ENCODE measurements around the gene TTLL11.

TTLL11 gene

DNA sequence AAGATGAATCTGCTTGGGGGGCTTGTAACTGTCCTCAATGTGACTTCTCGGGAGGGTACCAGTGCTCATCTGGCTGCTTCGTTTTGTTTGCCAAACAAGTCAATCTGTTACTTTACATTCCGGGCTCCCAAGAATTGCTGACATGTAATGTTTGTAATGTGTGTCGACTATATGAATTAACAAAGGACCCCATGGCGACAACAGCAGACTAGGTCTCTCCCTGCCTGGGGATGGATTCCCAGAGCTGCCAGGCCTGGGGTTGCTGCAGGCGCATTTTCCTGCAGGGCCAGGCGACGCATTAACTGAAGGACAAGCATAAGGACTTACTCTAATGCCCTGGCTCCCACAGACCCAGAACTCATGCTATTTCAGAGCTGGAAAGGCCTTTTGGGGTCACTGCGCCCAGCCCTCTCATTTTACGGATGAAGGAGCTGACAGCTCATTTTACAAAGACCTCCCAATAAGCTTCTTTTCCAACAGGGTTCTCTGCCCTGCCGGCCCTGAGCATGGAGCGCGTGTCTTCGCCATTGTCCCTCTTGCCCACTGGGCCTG, 214.8 kb downstream of the TTLL11 start:
- TF ChIP-seq EP300 (IDR thresholded peaks at IDR 0.05; ENCODE audit: borderline replicate concordance), result no peak
- TF ChIP-seq CEBPB (IDR thresholded peaks at IDR 0.05), result no peak
- TF ChIP-seq TCF12 (IDR thresholded peaks at IDR 0.05; ENCODE audit: low read depth), result no peak
- TF ChIP-seq EGR1 (IDR thresholded peaks at IDR 0.05), result no peak
- no peak for TF ChIP-seq CREB1 (IDR thresholded peaks at IDR 0.05; ENCODE audit: low read depth)

DNA sequence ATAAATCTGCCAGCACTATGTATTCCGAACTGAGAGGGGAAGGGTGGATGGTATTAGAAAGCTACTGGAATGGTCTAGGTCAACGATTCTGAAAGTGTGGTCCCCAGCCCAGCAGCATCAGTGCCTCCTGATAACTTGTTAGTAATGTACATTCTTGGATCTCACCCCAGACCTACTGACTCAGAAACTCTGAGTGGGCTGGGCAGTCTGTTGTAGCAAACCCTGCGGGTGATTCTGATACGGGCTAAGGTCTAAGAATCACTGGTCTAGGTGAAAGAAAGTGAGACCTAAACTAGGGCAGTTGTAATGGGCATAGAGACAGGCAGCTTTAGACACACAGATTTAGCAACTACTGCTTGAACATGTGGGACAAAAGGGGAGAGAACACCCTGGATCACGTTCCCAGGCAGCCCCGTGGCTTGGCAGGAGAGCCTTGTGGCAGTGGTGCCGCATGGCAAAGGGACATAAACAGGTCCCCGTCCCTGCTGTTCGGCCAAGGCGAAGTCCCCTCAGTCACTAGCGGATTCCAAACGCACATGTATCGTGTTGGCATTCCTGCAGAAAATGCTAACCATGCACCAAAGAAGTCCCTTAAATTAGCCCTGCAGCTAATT, 216.3 kb downstream of the TTLL11 start:
- TF ChIP-seq TCF12 (IDR thresholded peaks at IDR 0.05; ENCODE audit: low read depth), result no peak
- TF ChIP-seq YY1 (IDR thresholded peaks at IDR 0.05; ENCODE audit: low read depth), result no peak
- no peak for TF ChIP-seq EP300 (IDR thresholded peaks at IDR 0.05; ENCODE audit: borderline replicate concordance)
- TF ChIP-seq CREB1 (IDR thresholded peaks at IDR 0.05; ENCODE audit: low read depth), result no peak
- TF ChIP-seq CEBPB (IDR thresholded peaks at IDR 0.05), result no peak
- TF ChIP-seq RAD21 (IDR thresholded peaks at IDR 0.05; ENCODE audit: low read depth), result no peak
- TF ChIP-seq, protein P1, sequence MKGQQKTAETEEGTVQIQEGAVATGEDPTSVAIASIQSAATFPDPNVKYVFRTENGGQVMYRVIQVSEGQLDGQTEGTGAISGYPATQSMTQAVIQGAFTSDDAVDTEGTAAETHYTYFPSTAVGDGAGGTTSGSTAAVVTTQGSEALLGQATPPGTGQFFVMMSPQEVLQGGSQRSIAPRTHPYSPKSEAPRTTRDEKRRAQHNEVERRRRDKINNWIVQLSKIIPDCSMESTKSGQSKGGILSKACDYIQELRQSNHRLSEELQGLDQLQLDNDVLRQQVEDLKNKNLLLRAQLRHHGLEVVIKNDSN (IDR thresholded peaks at IDR 0.05), result no peak
- no peak for TF ChIP-seq TEAD4 (IDR thresholded peaks at IDR 0.05)
- TF ChIP-seq, protein P2, sequence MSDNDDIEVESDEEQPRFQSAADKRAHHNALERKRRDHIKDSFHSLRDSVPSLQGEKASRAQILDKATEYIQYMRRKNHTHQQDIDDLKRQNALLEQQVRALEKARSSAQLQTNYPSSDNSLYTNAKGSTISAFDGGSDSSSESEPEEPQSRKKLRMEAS (IDR thresholded peaks at IDR 0.05), result no peak
- no peak for TF ChIP-seq TAF1 (IDR thresholded peaks at IDR 0.05; ENCODE audit: low read depth)
- no peak for TF ChIP-seq NFIC (IDR thresholded peaks at IDR 0.05)
- TF ChIP-seq, protein P3, sequence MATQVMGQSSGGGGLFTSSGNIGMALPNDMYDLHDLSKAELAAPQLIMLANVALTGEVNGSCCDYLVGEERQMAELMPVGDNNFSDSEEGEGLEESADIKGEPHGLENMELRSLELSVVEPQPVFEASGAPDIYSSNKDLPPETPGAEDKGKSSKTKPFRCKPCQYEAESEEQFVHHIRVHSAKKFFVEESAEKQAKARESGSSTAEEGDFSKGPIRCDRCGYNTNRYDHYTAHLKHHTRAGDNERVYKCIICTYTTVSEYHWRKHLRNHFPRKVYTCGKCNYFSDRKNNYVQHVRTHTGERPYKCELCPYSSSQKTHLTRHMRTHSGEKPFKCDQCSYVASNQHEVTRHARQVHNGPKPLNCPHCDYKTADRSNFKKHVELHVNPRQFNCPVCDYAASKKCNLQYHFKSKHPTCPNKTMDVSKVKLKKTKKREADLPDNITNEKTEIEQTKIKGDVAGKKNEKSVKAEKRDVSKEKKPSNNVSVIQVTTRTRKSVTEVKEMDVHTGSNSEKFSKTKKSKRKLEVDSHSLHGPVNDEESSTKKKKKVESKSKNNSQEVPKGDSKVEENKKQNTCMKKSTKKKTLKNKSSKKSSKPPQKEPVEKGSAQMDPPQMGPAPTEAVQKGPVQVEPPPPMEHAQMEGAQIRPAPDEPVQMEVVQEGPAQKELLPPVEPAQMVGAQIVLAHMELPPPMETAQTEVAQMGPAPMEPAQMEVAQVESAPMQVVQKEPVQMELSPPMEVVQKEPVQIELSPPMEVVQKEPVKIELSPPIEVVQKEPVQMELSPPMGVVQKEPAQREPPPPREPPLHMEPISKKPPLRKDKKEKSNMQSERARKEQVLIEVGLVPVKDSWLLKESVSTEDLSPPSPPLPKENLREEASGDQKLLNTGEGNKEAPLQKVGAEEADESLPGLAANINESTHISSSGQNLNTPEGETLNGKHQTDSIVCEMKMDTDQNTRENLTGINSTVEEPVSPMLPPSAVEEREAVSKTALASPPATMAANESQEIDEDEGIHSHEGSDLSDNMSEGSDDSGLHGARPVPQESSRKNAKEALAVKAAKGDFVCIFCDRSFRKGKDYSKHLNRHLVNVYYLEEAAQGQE (IDR thresholded peaks at IDR 0.05; ENCODE audit: low read depth), result no peak
- no peak for TF ChIP-seq EGR1 (IDR thresholded peaks at IDR 0.05)
- TF ChIP-seq FOXM1 (IDR thresholded peaks at IDR 0.05; ENCODE audit: borderline replicate concordance, low read depth), result no peak
- no peak for TF ChIP-seq ZBTB7A (IDR thresholded peaks at IDR 0.05; ENCODE audit: low read depth)

DNA sequence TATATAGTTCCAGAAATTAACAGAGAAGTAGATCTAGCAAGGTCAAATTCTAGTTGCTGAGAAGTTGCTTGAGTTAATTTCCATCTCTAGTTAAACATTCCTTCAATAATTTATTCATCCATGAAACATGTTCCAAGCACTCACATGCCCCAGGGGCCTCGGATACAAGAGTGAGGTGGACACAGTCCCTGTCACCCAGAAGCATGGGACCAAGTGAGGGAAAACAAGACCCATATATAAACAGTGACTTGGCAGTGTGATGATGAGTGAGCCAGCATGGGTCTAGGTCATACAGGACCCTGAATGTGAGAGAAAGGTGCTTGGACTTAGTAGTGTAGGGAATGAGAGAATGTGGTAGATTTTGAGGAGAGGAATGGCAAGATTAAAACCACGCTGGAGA, 216.9 kb downstream of the TTLL11 start:
- TF ChIP-seq FOXM1 (IDR thresholded peaks at IDR 0.05; ENCODE audit: borderline replicate concordance, low read depth) (no peak), NFIC (IDR thresholded peaks at IDR 0.05) (no peak), EP300 (IDR thresholded peaks at IDR 0.05; ENCODE audit: borderline replicate concordance) (no peak), CEBPB (IDR thresholded peaks at IDR 0.05) (no peak), TCF12 (IDR thresholded peaks at IDR 0.05; ENCODE audit: low read depth) (no peak), TAF1 (IDR thresholded peaks at IDR 0.05; ENCODE audit: low read depth) (no peak), EGR1 (IDR thresholded peaks at IDR 0.05) (no peak), TEAD4 (IDR thresholded peaks at IDR 0.05) (no peak), CREB1 (IDR thresholded peaks at IDR 0.05; ENCODE audit: low read depth) (no peak), YY1 (IDR thresholded peaks at IDR 0.05; ENCODE audit: low read depth) (no peak), ZBTB7A (IDR thresholded peaks at IDR 0.05; ENCODE audit: low read depth) (no peak), RAD21 (IDR thresholded peaks at IDR 0.05; ENCODE audit: low read depth) (no peak)
- TF ChIP-seq, protein P3 (IDR thresholded peaks at IDR 0.05; ENCODE audit: low read depth), result no peak
- TF ChIP-seq, protein P1 (IDR thresholded peaks at IDR 0.05), result no peak
- TF ChIP-seq, protein P2 (IDR thresholded peaks at IDR 0.05), result no peak

DNA sequence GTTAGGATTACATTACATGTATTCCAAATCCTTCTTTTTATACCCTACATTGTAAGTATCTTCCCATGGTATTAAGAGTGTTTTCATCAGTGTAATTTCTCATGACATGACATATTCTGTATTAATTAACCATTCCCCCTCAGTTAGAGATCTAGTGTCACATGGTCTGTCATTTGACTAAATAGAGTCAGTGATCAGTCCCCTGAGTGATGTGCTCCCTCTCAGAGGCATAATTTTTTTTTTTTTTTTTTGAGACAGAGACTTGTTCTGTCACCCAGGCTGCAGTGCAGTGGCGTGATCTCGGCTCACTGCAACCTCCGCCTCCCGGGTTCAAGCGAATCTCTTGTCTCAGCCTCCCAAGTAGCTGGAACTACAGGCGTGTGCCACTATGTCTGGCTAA, 218.6 kb downstream of the TTLL11 start:
- TF ChIP-seq TAF1 (IDR thresholded peaks at IDR 0.05; ENCODE audit: low read depth) (no peak), CREB1 (IDR thresholded peaks at IDR 0.05; ENCODE audit: low read depth) (no peak), ZBTB7A (IDR thresholded peaks at IDR 0.05; ENCODE audit: low read depth) (no peak), FOXM1 (IDR thresholded peaks at IDR 0.05; ENCODE audit: borderline replicate concordance, low read depth) (no peak), EGR1 (IDR thresholded peaks at IDR 0.05) (no peak), TEAD4 (IDR thresholded peaks at IDR 0.05) (no peak), RAD21 (IDR thresholded peaks at IDR 0.05; ENCODE audit: low read depth) (no peak), CEBPB (IDR thresholded peaks at IDR 0.05) (no peak), EP300 (IDR thresholded peaks at IDR 0.05; ENCODE audit: borderline replicate concordance) (no peak), YY1 (IDR thresholded peaks at IDR 0.05; ENCODE audit: low read depth) (no peak), TCF12 (IDR thresholded peaks at IDR 0.05; ENCODE audit: low read depth) (no peak), NFIC (IDR thresholded peaks at IDR 0.05) (no peak)
- TF ChIP-seq, protein P1 (IDR thresholded peaks at IDR 0.05), result no peak
- TF ChIP-seq, protein P3 (IDR thresholded peaks at IDR 0.05; ENCODE audit: low read depth), result no peak
- TF ChIP-seq, protein P2 (IDR thresholded peaks at IDR 0.05), result no peak

Measured in Ishikawa (cell line).